ENCODE results near the gene RADIL.

The RADIL gene

GRCh38 chr7:4785371-4785770 is 98.1 kb downstream of the RADIL start:
- Histone ChIP-seq H3K79me2 (ENCODE audit: control insufficient read depth, low read length) (0 out of 2 replicates have a peak, but pooled peaks cover 4% of the 10 kb centered on the region), H3K27me3 (ENCODE audit: control insufficient read depth, low read length) (no peaks in the 10 kb centered on the region), H3K4me1 (ENCODE audit: control insufficient read depth, low read length) (no peaks in the 10 kb centered on the region), H3K27ac (ENCODE audit: low read depth, low read length) (no peak overlapping the region), H4K20me1 (ENCODE audit: control insufficient read depth, insufficient read depth, low read depth, low read length) (no peaks in the 10 kb centered on the region), H3K9me3 (ENCODE audit: control insufficient read depth, insufficient read depth, low read length) (no peaks in the 10 kb centered on the region), H3K9me2 (replicated peaks; ENCODE audit: control insufficient read depth, low read length) (no peaks in the 10 kb centered on the region), H3K4me2 (ENCODE audit: low read length) (no peak overlapping the region), H3K36me3 (ENCODE audit: control insufficient read depth, low read length) (peaks cover 76% of the 10 kb centered on the region), H3F3A (ENCODE audit: control insufficient read depth, insufficient read depth) (no peaks in the 10 kb centered on the region), H3K4me3 (ENCODE audit: low read length) (no peak overlapping the region)
- TF ChIP-seq EZH2phosphoT487 (IDR thresholded peaks at IDR 0.05; ENCODE audit: borderline replicate concordance, low read length): no peak
- TF ChIP-seq CTCF (IDR thresholded peaks at IDR 0.05; ENCODE audit: low read depth, low read length, poor library complexity, severe bottlenecking): no peak

- no peaks in the 10 kb centered on the region for H3K9me3 ChIP-seq (ENCODE audit: control insufficient read depth, insufficient read depth, low read length)
- H3F3A ChIP-seq (ENCODE audit: control insufficient read depth, insufficient read depth): no peaks in the 10 kb centered on the region
- H3K27ac ChIP-seq (ENCODE audit: low read depth, low read length): no peak overlapping the region
- peaks cover 76% of the 10 kb centered on the region for H3K36me3 ChIP-seq (ENCODE audit: control insufficient read depth, low read length)
- H3K4me3 ChIP-seq (ENCODE audit: low read length): no peak overlapping the region
- no peaks in the 10 kb centered on the region for H3K4me1 ChIP-seq (ENCODE audit: control insufficient read depth, low read length)
- no peak overlapping the region for H3K4me2 ChIP-seq (ENCODE audit: low read length)
- H3K27me3 ChIP-seq (ENCODE audit: control insufficient read depth, low read length): no peaks in the 10 kb centered on the region
- H4K20me1 ChIP-seq (ENCODE audit: control insufficient read depth, insufficient read depth, low read depth, low read length): no peaks in the 10 kb centered on the region
- no peaks in the 10 kb centered on the region for H3K9me2 ChIP-seq (replicated peaks; ENCODE audit: control insufficient read depth, low read length)
- H3K79me2 ChIP-seq (ENCODE audit: control insufficient read depth, low read length): peaks cover 8% of the 10 kb centered on the region
- TF ChIP-seq EZH2phosphoT487 (IDR thresholded peaks at IDR 0.05; ENCODE audit: borderline replicate concordance, low read length) (no peak), CTCF (IDR thresholded peaks at IDR 0.05; ENCODE audit: low read depth, low read length, poor library complexity, severe bottlenecking) (no peak)
Measured at GRCh38 chr7:4784799-4785198, 98.7 kb downstream of the RADIL start.

- Histone ChIP-seq H3K27ac (ENCODE audit: low read depth, low read length) (no peak overlapping the region), H3K4me3 (ENCODE audit: low read length) (no peak overlapping the region)
Measured at GRCh38 chr7:4783762-4784351, 99.7 kb downstream of the RADIL start.

More at GRCh38 chr7:4783762-4784351, 99.7 kb downstream of the RADIL start:
- no peaks in the 10 kb centered on the region for H3K9me3 ChIP-seq (ENCODE audit: control insufficient read depth, insufficient read depth, low read length)
- TF ChIP-seq EZH2phosphoT487 (IDR thresholded peaks at IDR 0.05; ENCODE audit: borderline replicate concordance, low read length): no peak
- TF ChIP-seq CTCF (IDR thresholded peaks at IDR 0.05; ENCODE audit: low read depth, low read length, poor library complexity, severe bottlenecking): no peak
- no peaks in the 10 kb centered on the region for H3K27me3 ChIP-seq (ENCODE audit: control insufficient read depth, low read length)
- H3K9me2 ChIP-seq (replicated peaks; ENCODE audit: control insufficient read depth, low read length): no peaks in the 10 kb centered on the region
- H4K20me1 ChIP-seq (ENCODE audit: control insufficient read depth, insufficient read depth, low read depth, low read length): no peaks in the 10 kb centered on the region
- no peaks in the 10 kb centered on the region for H3K4me1 ChIP-seq (ENCODE audit: control insufficient read depth, low read length)
- H3K4me2 ChIP-seq (ENCODE audit: low read length): no peak overlapping the region
- peaks cover 10% of the 10 kb centered on the region for H3K79me2 ChIP-seq (ENCODE audit: control insufficient read depth, low read length)
- peaks cover 69% of the 10 kb centered on the region for H3K36me3 ChIP-seq (ENCODE audit: control insufficient read depth, low read length)
- H3F3A ChIP-seq (ENCODE audit: control insufficient read depth, insufficient read depth): no peaks in the 10 kb centered on the region; the same call in 1 of the 2 replicates
